DND-41 (cell line): ENCODE results near the gene KCNIP4.

Experiments
- ATAC-seq: fragments of 200-7000 bp; cut with Tn5 transposase; 3 replicates; pipeline ENCODE4 v1.9.1; 2021; ENCODE audit warnings: low read depth; ENCODE audit not compliant: insufficient read depth
- DNase-seq: peaks from one replicate; pipeline ENCODE4 v3.0.0-alpha.2; 2020
- H2AFZ ChIP-seq: 2 replicates; pipeline ENCODE4 v1.6.0; 2012; ENCODE audit warnings: low read depth, low read length
- H3K27ac ChIP-seq: 2 replicates; pipeline ENCODE4 v1.5.1; 2012; ENCODE audit warnings: low read length, inconsistent platforms
- H3K27me3 ChIP-seq: fragments of 200-600 bp; sonication (generic); 2 replicates; pipeline ENCODE4 v1.6.0; 2012; ENCODE audit warnings: low read length, mild to moderate bottlenecking, inconsistent platforms; ENCODE audit not compliant: insufficient read depth, poor library complexity
- H3K36me3 ChIP-seq: 2 replicates; pipeline ENCODE4 v1.5.1; 2012; ENCODE audit warnings: low read length, inconsistent platforms; ENCODE audit not compliant: insufficient read depth
- H3K4me1 ChIP-seq: 2 replicates; pipeline ENCODE4 v1.5.1; 2012; ENCODE audit warnings: mild to moderate bottlenecking, low read length; ENCODE audit not compliant: insufficient read depth
- H3K4me2 ChIP-seq: 2 replicates; pipeline ENCODE4 v1.6.0; 2012; ENCODE audit warnings: mild to moderate bottlenecking, moderate library complexity, low read length, inconsistent platforms; ENCODE audit not compliant: insufficient read depth
- H3K4me3 ChIP-seq, 2 experiments: fragments of 200-600 bp in 1 of 2; shearing (Covaris generic) in 1 of 2; 2 replicates each; pipeline ENCODE4 v1.5.1; 2012 to 2016; ENCODE audit warnings: inconsistent platforms in 2 of 2, low read length in 2 of 2, mild to moderate bottlenecking in 2 of 2, low read depth in 1 of 2, moderate library complexity in 1 of 2
- H3K79me2 ChIP-seq: 2 replicates; pipeline ENCODE4 v1.6.0; 2012; ENCODE audit warnings: low read length, inconsistent platforms; ENCODE audit not compliant: insufficient read depth
- H3K9ac ChIP-seq: 2 replicates; pipeline ENCODE4 v1.6.0; 2012; ENCODE audit warnings: low read depth, mild to moderate bottlenecking, inconsistent platforms, low read length, moderate library complexity
- H3K9me3 ChIP-seq: 2 replicates; pipeline ENCODE4 v1.5.1; 2012; ENCODE audit warnings: low read length, moderate library complexity, mild to moderate bottlenecking, inconsistent platforms; ENCODE audit not compliant: insufficient read depth, severe bottlenecking
- H4K20me1 ChIP-seq: 2 replicates; pipeline ENCODE4 v1.6.0; 2012; ENCODE audit warnings: low read length; ENCODE audit not compliant: insufficient read depth
- CTCF ChIP-seq: IDR thresholded peaks from 2 replicates; pipeline ENCODE4 v1.5.1; 2012; ENCODE audit warnings: borderline replicate concordance, low read length, moderate library complexity, mild to moderate bottlenecking; ENCODE audit not compliant: poor library complexity, severe bottlenecking; ENCODE audit errors: extremely low read depth
- EZH2 ChIP-seq: IDR thresholded peaks from 3 replicates; pipeline ENCODE4 v1.6.1; 2012; ENCODE audit warnings: borderline replicate concordance, low read depth, mild to moderate bottlenecking, moderate library complexity, low read length, inconsistent platforms; ENCODE audit not compliant: severe bottlenecking

The KCNIP4 gene

GRCh38 chr4:21126014-21126512 lies 822.5 kb downstream of the KCNIP4 start:
- no peaks in the 10 kb centered on the region for H3K4me1 ChIP-seq
- no peak overlapping the region for H3K4me2 ChIP-seq
- no peak overlapping the region for H3K4me3 ChIP-seq
- ATAC-seq (no peak), DNase-seq (no peak)
- no peaks in the 10 kb centered on the region for H3K79me2 ChIP-seq
- H3K36me3 ChIP-seq, result no peaks in the 10 kb centered on the region
- no peaks in the 10 kb centered on the region for H3K9me3 ChIP-seq
- no peaks in the 10 kb centered on the region for H4K20me1 ChIP-seq
- H3K9ac ChIP-seq, result no peak overlapping the region
- no peak for TF ChIP-seq EZH2
- TF ChIP-seq CTCF, result no peak
- H2AFZ ChIP-seq, result no peak overlapping the region
- H3K27ac ChIP-seq, result no peak overlapping the region
- no peaks in the 10 kb centered on the region for H3K27me3 ChIP-seq

GRCh38 chr4:21118301-21118700 lies 830.3 kb downstream of the KCNIP4 start:
- Histone ChIP-seq H3K36me3 (no peaks in the 10 kb centered on the region), H3K79me2 (no peaks in the 10 kb centered on the region), H3K9ac (no peak overlapping the region), H3K4me2 (no peak overlapping the region), H2AFZ (no peak overlapping the region), H3K27ac (no peak overlapping the region), H3K27me3 (no peaks in the 10 kb centered on the region), H3K4me1 (no peaks in the 10 kb centered on the region), H3K9me3 (no peaks in the 10 kb centered on the region), H3K4me3 (no peak overlapping the region), H4K20me1 (no peaks in the 10 kb centered on the region)
- TF ChIP-seq CTCF (no peak), EZH2 (no peak)
- ATAC-seq, result no peak
- DNase-seq, result no peak

GRCh38 chr4:21117541-21118180 lies 830.9 kb downstream of the KCNIP4 start:
- Histone ChIP-seq H3K4me3 (no peak overlapping the region), H3K4me2 (no peak overlapping the region), H3K9me3 (no peaks in the 10 kb centered on the region), H2AFZ (no peak overlapping the region), H3K36me3 (no peaks in the 10 kb centered on the region), H3K27ac (no peak overlapping the region), H3K79me2 (no peaks in the 10 kb centered on the region), H3K27me3 (no peaks in the 10 kb centered on the region), H4K20me1 (no peaks in the 10 kb centered on the region), H3K4me1 (no peaks in the 10 kb centered on the region), H3K9ac (no peak overlapping the region)
- TF ChIP-seq CTCF (no peak), EZH2 (no peak)
- no peak for DNase-seq
- ATAC-seq, result no peak
